Activated gamma-delta T cell (primary cell): Measurements from ENCODE around the gene PLCG1.
"Not testable (repeated sequence)": the region's sequence is repeated elsewhere in the genome, so short reads cannot be mapped to it uniquely, and the experiment has no call there.

Experiments
- DNase-seq: peaks from one replicate; lab custom pipeline; 2025; lab: John Stamatoyannopoulos, UW
- total RNA-seq, 2 donors: gene quantifications; one replicate each; lab custom pipeline; 2026; lab: John Stamatoyannopoulos, UW

The PLCG1 gene
- 368 to 478 reads per million in 2 donors for total RNA-seq

DNA sequence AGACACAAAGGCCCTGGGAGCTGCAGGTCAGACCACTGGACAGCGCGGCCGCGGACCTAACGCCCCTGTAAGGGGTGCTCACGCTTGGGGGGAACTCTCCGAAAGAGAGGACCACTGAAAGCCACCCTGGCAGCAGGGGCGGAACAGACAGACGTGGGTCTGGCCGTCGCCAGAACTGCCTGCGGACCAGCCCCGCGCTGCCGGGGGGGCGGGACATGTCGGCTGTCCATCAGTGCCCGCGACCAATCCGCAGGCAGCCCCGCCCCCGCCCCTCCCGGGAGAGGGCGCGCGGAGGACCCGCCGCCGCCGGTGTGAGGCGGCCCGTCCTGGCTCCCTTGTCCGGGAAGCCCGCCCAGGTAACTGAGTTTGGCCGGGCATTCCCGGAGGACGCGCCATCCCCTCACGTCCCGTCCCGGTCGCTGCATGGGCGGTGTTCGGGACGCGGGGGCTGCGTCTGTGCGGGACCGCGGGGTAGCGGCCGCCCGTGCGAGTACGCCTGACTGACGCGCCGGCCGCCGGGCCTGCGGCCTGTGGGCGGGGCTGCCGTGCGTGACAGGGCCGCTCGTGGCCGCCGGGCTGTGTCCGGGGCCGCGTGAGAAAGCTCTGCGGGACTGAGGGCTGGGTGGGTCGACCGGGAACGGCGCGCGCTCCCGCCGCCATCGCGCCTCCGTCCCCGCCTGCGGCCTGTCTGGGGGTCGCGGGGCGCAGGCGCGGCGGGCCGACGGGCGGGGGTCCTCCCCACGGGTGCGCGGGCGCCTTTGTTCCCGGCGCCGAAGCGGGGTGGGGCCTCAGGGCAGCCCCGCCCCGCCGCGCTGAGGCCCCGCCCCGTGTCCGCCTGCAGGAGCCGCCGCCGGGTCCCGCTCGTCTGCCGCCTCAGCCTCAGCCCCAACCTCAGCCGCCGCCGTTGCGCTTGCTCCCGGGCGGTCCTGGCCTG is at the start of gene PLCG1:
TSS of gene PLCG1 (plus strand) at position 864 of the 934 bp plus-strand sequence. CDS start 99 bp downstream, outside the sequence.
- DNase-seq = peak; percentile 76

DNA sequence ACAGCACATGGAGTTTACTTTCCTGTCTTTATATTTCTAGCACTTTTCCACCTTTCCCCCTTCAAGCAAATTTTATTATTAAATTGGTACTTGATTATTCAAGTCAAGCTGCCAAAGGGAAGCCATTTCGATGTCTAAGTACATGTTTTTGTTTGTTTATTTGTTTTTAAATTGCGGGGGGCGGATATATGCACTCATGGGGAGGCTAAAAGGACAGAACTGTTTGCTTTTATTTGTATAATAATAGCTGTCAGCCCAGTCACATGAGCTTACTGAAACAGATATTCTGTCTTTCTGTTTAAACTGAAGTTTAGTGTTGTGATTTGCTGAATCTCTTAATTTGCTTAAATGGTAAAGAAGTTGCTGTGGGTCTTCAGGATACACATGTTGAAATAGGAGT is 49.6 kb upstream of the PLCG1 start:
- no peak for DNase-seq

DNA sequence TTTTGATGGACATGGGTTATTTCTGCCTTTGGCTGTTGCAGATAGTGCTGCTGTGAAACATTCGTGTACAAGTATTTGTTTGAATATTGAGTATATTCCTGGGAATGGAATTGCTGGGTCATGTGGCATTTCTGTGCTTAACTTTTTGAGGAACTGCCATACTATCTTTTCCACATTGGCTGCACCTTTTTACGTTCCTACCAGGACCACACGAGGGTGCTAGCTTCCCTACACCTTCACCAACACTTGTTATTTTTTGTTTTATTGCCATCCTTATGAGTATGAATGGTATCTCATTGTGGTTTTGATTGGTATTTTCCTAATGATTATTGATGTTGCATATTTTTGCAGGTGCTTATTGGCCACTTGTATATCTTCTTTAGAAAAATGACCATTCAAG is 47.8 kb upstream of the PLCG1 start:
- no peak for DNase-seq

DNA sequence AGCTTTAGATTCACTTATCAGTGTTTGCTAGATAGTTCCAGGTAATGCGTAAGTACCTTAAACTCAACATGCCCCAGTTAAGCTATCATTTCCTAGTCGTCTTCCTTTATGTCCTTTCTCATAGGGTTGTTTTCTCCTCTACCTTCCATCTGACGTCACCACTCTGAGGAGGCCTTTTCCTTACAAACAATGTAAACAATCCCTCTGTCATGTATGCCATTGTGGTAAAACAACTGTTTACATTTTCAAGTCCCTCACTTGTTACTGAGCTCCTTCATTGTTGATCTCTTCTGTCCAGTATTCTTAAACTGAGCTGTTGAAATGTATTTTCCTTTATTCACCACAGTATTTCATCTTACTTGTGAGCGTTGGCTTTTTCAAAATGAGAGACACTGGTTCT is 45.4 kb upstream of the PLCG1 start:
- DNase-seq = no peak

DNA sequence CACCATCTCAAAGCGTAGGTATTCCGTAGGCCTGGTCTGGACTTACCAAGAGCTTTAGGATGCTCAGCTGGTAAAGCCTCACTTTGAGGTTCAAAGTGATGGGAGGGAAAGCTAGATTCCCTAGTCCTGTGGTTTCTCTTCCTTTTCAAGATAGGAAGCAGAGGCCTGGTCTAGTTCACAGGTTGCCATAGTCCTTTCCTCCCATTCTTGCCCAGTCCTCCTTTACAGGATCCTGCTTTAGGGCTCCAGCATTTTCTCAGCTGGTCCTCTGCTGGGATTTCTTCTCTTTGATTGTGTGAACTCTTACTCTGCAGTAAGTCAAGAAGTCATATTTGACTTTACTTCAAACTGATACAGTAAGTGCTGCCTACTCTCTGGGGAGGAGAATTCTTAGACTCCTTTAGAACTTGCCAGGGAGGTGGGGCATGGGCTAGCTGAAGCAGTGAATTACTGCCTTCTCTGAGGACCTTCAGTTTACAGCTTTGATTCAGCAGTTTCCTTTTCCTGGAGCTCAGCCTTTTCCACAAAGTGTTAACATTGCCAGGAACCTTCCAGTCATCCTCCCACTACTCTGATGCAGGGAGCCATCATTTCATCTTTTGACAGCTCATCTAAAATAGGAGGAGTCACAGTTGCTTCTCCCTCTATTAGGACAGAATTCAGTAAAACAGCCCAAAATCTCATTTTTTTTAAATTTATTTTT is 42.8 kb upstream of the PLCG1 start:
- no peak for DNase-seq

DNA sequence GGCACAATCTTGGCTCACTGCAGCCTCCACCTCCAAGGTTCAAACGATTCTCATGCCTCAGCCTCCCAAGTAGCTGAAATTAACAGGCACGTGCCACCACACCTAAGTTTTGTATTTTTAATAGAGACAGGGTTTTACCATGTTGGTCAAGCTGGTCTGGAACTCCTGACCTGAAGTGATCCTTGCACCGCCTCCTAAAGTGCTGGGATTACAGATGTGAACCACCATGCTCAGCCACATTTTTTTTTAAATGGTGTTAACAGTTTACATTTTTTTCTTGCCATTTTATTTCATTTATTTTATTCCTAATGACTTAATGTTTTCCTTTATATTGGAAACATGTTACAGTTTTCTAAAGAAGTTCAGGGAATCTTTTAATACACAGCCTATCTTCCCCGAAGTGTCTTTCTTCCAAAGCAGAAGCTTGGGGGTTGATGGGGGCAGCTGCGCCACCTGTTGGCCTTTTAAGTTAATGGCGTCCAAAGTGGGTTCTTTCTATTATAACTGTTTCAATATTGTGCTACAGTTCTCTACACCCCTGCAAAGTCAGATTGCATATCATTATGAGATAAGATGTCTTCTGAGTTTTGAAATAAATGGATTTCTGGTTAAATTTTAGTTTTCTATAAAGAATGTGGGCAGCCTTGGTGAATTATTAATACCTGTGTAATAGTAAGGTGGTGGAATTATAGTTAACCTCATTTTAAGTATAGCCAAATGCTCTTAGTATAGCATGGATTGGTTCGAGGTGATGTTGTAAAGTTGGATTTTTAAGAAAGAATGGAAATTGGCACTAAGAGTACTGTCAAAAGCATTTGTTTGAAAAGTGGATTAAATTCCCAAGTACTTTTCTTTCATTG is 42.0 kb upstream of the PLCG1 start:
- no peak for DNase-seq

DNA sequence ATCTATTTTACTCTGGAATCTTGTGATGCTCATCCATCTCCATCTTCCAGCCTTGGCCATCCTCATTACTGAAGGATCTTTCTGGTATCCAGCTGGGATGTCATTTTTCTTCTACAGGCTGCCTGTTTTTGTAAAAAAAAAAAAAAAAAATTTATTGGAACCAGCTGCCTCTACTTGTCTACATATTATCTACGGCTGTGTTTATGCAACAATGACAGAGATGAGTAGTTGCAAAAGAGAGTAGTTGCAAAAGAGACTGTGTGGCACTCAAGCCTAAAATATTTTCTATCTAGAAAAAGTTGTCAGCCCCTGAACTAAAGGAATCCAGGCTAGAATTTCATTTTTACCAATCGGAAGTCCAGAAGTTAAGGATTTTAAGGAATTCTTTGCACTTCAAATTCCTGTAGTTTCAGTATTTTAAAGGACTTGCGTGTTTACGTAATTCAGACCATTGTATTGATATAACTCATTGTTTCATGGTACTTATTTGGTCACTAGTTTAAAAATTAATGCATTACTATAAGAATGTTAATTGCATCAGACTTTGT is 38.6 kb upstream of the PLCG1 start:
- DNase-seq = no peak

DNA sequence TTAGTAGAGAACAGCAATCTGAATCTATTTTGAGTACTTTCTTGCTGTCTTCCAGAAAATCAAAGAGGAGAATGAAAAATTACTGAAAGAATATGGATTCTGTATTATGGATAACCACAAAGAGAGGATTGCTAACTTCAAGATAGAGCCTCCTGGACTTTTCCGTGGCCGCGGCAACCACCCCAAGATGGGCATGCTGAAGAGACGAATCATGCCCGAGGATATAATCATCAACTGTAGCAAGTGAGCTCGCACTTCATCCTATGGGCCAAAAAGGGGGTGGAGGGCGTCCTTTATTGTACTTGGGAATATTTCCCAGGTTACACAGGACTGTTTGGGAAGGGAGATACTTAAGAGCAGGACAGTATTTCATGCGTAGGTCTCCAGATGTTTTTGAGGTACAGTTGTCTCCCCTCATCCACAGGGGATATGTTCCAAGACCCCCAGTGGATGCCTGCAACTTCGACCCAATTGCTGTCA is 37.3 kb upstream of the PLCG1 start:
- no peak for DNase-seq

DNA sequence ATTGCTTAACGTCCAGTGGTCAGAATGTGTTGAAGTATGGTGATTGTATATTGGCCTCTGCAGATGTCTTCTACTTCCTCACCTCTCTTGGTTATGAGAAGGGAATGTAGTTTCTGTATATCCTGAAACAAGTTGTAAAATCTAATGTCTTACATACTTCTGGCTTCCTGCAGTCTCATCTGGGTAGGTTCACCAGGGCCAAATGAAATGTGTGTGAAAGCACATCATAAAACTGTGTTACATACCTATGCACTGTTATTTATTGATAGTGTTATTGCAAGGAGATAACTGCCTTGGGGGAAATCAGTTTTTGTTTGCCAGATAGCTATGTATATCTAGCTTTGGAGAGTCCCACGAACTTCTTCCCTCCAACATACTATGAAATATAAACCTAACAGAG is 35.7 kb upstream of the PLCG1 start:
- no peak for DNase-seq

DNA sequence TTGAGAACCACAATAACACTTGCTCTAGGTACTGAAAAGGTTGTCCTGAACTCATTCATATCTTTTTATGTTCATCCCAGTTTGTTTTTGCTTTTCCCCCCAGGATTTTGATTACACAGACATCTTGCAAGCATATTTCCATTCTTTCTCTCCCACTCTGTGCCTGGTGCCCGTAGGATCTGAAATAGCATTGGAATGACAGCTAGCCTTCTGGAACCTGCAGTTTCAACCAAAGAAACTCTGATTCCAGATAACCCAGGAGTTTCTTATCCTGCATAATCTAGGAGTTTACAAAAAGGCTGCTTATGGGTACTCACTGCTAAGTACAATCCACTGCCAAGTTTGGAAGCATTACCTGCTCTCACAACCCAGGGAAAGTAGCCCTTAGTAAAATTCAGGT is 28.8 kb upstream of the PLCG1 start:
- DNase-seq = no peak

DNA sequence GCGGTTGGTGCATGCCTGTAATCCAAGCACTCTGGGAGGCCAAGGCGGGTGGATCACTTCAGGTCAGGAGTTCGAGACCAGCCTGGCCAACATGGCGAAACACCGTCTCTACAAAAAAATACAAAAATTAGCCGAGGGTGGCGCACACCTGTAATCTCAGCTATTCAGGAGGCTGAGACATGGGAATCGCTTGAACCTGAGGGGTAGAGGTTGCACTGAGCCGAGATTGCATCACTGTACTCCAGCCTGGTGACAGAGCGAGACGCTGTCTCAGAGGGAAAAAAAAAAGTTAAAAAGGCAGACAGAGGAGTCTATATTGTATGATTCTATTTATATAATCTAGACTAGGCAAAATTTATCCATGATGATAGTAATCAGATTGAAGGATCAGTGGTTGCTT is 27.3 kb upstream of the PLCG1 start:
- DNase-seq = no peak

DNA sequence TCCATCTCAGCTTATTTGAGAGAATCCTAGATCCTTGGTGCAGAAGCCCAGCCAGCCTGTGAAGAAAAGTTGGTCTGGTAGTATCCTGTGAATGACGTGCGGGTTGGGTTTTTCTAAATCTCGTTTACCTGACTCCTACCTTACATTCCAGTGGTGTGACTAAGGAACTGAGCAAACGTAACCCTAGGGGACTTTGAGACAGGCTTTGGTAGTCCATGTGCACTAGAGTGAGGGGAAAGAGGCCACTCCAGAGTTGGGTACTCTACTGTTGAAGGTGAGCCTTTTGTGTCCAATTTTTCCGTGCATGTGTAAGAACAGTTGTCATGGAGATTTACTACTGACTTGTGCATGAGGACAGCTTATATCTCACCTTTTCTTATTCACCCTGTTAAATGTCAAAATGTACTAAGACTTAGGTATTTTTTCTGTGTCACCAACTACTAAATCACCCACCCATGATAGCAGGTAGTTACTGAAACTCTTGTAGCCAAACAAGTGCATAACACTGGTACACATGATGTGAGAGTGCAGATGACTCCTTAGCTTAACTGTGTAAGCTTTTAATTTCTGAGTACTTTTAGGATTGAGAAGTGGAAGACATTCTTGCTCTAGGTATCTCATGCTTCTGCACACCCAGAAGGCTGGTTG is 26.3 kb upstream of the PLCG1 start:
- no peak for DNase-seq

DNA sequence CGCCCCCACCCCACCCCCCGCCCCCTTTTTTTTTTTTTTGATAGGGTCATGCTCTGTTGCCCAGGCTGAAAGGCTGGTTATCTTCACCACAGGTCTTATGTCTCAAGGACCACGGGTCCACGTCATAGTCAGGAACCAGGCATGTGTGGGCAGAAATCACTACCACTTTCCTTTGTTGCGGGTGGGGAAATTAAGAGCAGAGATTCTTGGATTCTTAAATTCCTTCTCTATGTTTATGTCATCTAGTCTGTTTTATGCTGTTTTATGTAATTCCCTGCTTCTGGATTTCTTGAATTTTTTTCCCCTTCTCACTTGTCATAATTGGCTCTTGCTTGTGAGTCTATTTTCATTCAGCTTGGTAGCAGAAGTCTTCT is 25.8 kb upstream of the PLCG1 start:
- DNase-seq = no peak

DNA sequence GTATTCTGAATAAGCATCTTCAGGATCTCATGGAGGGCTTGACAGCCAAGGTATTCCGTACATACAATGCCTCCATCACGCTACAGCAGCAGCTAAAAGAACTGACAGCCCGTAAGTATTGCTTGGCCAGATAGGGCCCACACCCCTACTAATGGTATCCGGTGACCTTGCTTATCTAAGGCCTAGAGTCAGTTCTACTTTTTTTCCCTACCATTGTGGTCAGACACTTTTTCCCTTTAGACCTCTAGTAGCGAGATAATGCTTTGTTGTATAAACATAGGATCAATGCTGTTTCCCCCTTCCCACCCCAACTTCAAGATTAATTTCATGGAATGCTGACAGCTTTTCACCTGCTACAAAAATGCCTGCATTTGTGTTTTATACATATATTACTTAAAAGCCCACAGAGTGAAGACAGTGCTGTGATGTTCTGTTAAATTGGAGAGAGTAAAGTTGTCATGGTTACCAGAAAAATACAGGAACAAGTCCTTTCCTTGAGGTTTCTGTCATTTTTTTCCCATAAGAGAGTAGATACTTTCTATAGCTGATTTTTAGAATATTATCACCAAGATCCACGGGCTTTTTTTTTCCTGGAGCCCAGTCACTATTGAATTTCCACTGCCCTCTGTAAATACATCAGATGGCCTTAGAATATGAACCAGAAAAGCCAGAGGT is 20.9 kb upstream of the PLCG1 start:
- DNase-seq = no peak

DNA sequence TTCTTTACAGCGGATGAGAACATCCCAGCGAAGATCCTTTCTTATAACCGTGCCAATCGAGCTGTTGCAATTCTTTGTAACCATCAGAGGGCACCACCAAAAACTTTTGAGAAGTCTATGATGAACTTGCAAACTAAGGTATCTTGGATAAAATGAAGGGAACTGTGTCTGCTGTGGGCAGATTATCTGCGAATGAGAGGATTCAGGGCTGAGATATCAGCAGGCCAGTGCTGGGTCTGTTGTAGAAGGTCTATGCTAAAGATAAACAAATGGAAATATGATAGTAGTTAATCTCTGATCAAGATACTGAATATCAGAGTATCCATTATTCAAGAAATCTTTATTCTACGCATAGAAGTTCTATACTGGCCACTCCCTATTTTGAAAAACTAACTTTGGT is 19.2 kb upstream of the PLCG1 start:
- DNase-seq = not testable (repeated sequence)

DNA sequence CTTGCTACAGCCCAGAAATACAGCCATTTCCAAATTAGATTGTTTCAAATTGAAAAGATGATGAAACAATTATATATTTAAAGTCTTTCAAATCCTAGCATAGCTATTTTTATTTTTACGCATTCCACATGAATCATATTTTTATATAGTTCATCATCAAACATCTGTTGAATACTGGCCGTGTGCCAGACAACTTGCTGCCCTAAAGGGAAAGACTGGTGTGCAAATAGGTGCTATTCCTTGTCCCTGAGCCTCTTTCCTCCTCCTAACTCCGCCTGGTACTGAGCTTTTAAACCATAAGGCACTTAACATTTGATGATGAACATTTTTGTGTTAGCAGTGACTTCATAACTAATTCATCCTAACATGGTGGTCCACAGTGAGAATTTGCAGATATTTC is 18.7 kb upstream of the PLCG1 start:
- DNase-seq = no peak

DNA sequence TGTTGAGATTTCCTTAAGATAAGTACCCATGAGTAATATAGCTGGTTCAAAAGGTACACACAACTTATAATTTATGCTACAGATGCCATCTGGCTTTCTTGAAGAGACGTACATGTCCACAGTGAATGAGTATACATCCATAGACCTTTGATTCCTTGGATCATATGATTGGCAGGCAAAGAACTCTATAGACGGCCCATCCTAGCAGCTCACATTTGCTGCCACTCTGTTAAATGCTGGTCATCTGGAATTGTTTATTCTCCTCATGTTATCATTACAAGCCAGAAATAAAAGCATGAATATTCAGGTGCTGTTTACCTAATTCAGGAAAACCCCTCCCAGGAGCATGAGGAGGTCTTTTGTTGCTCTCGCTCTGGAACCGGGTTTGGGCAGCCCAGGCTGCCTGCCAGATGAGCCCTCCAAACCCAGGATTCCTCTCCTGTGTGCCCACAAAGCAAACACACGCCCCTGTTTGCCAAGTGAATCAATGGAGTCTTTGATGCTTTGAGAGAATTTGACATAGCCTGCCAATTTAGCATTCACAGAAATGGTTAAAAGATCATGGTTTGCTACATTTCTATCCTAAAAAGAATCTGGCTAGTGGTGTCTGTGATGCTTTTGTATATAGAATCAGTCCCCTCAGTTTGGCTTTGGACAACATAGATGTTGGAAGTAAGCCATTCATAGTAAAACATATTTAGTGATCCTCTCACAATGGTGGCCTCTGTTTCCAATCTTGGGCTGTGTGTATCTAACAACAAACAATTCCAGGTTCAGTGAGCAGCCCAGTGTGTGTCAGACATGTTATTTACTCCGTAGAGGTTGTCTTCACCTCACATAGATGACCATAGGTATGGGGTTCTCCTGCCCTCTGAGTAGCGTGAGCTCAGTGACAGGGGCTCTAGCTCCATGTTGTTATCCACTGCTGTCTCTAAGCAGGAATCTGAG is 17.5 kb upstream of the PLCG1 start:
- DNase-seq = no peak

DNA sequence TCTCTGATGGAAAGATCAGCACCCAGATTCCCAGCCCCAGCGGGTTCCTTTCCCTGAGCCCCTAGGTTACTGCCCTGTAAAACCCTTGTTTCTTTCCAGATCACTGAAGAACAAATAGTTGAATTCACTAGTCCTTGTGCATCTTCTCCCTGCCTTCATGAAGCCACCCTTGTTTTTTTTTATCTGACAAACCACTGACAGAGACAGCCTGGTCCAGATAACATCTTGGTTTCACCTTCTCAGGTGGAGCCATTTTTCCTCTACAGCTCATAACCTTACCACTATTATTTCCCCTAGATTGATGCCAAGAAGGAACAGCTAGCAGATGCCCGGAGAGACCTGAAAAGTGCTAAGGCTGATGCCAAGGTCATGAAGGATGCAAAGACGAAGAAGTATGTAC is 15.9 kb upstream of the PLCG1 start:
- no peak for DNase-seq

DNA sequence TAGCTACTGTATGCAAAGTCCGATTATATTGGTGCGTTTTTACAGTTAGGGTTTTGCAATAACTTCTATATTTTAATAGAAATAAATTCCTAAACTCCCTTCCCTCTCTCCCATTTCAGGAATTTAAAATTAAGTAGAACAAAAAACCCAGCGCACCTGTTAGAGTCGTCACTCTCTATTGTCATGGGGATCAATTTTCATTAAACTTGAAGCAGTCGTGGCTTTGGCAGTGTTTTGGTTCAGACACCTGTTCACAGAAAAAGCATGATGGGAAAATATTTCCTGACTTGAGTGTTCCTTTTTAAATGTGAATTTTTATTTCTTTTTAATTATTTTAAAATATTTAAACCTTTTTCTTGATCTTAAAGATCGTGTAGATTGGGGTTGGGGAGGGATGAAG is 13.7 kb upstream of the PLCG1 start:
- no peak for DNase-seq
